HG02870 (cell line): ENCODE results near the gene RNF144B.
"Not testable (repeated sequence)": the region's sequence is repeated elsewhere in the genome, so short reads cannot be mapped to it uniquely, and the experiment has no call there.

Experiments used
- ATAC-seq: cut with Tn5 transposase; IDR thresholded peaks from one replicate; pipeline ENCODE4 v1.9.1; 2021; ENCODE audit warnings: mild to moderate bottlenecking, moderate library complexity; ENCODE audit not compliant: unreplicated experiment

RNF144B gene

GRCh38 chr6:18368277-18369105 lies 18.7 kb upstream of the RNF144B start:
- no peak for ATAC-seq

- no peak for ATAC-seq
Measured at GRCh38 chr6:18371010-18371409, 16.1 kb upstream of the RNF144B start.

DNA sequence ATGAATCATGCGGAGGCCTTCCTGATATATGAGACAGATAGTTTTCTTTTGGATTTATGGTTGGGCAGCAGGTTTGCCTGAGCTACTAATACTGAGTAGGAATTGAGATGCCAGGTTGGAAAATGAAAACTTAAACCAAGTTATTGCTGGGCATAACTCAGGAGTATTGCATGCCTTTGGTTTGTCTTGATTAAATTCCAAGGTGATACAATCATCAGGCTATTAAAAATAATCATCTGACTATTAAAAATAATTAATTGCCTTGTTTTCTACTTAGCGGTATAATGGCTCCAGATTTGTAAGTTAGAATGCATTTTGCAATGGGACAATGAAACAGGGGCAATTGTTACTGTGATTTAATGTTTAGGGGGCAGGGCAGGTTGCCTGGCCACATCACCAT lies 15.5 kb upstream of the RNF144B start:
- ATAC-seq = no peak

DNA sequence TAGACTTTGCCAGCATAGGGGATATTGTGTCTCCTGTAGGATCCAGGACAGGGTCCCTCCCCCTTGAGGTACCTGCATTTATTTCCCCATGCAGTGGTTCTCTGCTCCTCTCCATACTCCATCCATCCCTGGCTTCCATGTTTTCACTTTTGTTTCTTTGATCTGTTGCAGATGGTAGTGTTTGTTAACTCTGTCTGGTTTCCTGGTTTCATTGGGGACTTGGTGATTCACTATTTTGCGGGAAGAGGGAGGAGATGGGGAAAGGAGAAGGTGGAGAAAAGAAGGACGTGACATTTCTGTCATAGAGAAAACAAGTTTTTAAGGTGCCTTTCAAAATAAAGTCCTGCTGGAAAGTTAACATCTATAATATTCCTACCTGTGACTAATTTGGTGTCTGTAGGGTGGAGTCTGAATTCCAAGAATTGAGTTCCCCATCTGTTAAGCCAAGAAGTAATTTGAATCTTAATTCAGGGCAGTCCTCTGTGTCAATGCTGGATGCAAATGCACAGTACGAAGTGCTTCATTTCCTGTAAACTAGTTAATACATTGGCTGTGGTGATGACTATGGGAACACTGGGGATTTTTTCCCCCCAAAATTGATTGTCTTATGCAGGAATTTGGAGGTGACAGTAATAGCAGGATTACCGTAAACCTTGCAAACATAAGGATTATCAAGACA lies 6.9 kb upstream of the RNF144B start:
- no peak for ATAC-seq

DNA sequence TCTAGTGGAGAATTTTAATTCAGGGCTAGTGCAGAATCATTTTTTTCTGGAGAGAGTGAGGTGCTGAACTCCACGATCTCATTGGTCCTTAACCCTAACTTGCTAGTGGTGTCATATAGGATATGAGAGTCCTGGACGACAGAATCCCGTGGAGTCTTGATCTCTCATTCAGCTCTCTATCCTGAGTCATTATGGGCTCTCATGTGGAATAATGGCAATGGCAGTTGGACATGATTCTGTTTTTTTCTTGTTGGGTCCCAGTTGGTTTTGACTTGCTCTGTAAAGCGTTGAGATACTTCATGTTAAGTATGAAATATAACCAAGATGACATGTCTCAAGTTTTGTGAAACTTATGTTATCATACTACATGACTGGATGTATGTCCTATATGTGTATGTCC lies 6.3 kb upstream of the RNF144B start:
- ATAC-seq = no peak

GRCh38 chr6:18383441-18383840 lies 3.7 kb upstream of the RNF144B start:
- no peak for ATAC-seq

- ATAC-seq = no peak
Measured at GRCh38 chr6:18384621-18385020, 2.5 kb upstream of the RNF144B start.

DNA sequence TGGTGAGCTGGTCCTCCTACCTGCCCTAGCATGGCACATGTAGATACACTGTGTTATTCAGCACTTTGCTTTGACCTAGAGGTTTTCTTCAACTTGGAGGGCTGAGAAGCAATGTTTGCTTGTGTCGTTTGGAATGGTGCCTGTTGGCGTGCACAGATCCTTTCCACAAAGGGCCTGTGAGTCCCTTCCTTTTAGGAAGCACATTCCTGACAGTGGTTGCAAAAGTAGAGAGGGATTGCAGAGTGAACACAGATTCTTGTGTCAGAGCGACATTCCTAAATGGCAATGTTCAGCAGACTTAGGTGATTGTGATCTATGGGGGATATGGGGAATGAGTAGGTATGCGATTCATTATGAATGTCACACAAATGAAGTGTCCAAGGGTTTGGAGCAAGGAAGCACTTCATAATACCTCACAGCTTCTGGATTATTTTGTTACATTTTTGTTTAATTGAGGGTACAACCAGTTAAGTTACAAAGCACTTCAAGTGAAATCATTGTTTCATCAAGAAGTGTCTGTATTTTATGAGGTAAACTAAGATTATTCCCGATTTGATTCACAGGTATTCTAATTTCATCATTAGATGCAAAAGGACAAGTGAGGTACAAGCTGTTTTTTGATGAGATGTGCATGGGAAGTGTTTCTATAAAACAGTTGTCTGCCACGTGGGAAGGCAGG lies 713 bp upstream of the RNF144B start:
- ATAC-seq = no peak

DNA sequence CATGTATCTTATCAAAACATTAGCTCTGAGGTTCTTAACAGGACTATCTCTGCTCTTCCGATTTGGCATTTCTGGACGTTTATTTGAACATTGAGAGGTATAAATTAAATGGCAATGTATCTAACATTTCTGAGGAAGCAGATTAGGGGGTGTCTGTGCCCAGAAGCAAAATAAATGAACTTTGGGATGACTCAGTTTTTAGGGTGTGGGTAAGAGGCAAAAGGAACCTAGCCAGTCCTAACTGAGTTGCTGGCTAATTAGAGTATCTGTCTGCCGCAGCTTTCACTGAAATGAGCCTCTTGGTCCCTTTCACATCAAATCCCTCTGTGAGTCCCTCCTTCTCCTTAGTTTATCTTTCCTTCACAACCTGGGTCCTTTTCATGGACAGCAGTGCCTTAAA lies 1.1 kb downstream of the RNF144B start:
- ATAC-seq = no peak

DNA sequence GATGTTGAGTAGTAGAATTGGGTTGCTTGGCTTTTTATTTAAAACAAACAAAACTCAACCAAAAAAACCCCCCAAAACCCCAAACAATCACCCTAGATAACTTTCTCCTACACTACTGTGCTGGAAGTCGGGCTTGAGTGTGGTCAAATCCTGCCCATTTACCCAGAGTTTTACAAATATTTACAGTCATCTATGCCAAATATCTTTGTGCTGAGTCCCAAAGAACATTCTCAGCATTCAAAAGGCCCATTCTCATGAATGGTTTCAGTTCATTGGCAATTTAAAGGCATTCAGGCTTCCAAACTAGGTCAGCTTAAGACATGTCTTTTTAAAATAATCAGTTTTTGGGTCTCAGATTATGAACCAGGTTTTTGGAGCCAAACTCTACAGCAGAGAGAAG lies 1.8 kb downstream of the RNF144B start:
- ATAC-seq = no peak

- no peak for ATAC-seq
Measured at GRCh38 chr6:18389479-18389878, 2.3 kb downstream of the RNF144B start.

- ATAC-seq = no peak
Measured at GRCh38 chr6:18390476-18390875, 3.3 kb downstream of the RNF144B start.

DNA sequence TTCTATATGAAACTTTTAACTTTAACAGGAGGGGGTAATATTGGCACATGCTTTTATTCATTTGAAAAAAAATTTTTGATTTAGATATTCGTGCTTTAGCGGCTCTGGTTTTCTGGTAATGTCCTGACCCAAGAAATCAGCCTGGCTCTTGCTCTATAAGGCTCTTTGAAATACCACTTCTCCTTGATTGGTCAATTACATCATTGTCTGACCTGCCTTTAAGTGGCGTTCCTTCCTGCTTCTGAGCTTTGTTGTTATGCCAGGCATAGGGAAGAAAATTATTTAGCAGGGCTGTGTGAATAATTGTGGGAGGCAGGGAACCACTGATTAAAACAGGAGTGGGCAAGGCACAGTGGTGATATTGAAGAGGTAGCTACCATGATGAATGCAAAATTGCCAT lies 3.9 kb downstream of the RNF144B start:
- no peak for ATAC-seq

DNA sequence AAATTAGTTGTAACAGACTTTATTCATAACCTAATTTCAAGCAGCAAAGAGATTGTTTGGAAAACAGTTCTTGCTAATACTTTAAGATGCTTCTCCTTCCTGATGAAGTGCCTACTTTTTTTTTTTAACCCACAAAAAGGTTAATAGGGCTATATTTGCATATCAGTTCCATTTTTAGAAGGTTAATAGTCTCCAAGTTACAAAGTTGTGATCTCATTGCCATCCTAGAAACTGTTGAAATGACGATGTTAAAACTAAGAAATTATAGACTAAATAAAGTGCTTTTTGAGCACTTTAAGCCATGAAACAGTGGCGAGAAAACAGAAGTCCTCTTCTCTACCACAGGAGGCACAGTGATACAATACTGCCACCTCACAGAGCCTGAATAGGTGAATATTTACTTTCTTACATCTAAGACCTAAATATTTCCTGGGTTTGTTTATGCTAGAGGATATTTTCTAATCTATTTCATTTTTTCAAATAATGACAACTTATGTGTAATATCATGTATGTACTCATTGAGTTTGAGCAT lies 5.3 kb downstream of the RNF144B start:
- no peak for ATAC-seq

DNA sequence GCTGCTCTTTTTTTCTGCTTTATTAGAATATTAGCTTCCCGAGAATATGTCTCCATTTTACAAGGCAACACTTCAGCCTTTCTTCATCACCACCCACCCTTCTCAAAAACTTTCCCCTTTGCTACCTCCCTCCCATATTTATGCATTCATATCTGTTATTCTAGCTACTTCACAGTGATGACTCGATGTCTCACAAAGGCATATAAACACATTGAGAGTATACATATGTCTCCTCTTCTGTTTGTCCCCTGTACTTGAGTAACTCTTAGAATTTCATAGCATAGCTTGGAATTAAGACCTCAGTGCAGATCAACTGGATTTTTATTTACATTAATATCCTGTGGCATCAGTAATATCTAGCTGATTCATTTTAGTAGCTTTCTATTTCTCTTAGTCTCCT lies 6.5 kb downstream of the RNF144B start:
- no peak for ATAC-seq

- no peak for ATAC-seq
Measured at GRCh38 chr6:18395177-18395855, 8.2 kb downstream of the RNF144B start.

- ATAC-seq = no peak
Measured at GRCh38 chr6:18395856-18396197, 8.7 kb downstream of the RNF144B start.

DNA sequence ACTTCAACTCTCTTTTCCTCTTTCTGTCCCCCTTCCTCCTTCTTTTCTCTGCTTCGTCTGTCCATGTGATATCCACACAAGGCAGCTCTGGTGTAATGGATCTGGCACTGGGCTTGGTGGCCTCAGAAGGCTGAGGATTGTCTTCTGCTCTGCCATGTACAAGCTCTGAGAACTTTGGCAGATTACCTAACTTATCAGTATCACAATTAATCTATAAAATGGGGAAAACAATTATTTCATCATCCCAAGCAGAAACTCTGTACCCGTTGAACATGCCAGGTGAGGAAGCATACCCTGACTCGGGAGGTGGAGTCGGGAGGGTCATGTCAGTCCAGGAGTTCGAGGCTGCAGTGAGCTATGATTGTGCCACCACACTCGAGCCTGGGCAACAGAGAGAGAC lies 10.6 kb downstream of the RNF144B start:
- ATAC-seq = no peak

DNA sequence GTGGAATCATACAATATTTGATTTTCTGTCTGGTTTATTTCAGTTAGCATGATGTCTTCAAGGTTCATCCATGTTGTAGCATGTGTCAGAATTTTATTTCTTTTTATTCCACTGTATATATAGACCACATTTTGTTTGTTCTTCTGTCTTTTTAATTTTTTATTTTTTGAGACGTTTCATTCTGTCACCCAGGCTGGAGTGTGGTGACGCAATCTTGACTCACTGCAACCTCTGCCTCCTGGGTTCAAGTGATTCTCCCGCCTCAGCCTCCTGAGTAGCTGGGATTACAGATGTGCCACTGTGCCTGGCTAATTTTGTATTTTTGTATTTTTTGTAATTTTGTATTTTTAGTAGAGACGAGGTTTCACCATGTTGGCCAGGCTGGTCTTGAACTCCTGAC lies 11.1 kb downstream of the RNF144B start:
- not testable (repeated sequence) for ATAC-seq

DNA sequence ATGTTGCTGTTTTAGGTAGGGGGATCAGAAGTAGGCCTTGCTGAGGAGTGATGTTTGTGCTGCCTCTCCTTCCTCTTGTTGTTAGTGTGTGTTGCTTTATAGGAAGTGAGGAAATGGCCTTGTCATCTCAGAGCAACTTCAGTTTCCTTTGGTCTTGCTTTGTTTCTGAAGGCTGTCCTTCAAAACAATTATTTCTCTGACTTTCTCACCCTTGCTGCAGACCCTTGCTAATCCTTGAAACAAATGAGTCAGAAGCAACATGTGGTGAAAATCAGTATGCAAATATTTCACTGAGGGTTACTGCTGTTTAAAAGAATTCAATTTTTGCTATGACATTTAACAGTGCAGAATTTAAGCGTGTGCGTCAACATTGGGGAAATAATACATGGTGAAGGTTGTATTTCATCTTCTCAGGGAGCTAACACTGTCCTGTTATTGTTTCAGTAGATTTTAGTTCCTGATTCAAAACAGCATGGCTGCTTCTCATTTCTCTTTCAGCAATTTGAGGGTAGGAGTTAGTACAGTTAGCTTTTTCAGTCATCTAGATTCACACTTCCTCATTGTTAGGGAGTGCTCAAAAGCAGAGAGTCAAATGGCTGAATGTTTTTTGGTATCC lies 13.8 kb downstream of the RNF144B start:
- ATAC-seq = peak; percentile 91

GRCh38 chr6:18404965-18405364 lies 17.8 kb downstream of the RNF144B start:
- not testable (repeated sequence) for ATAC-seq
